ENCODE results near the gene TPRA1. TPM values are rescaled to one million over a fixed set of nuclear protein-coding genes. Genes with fewer than 3 reads are reported as not detected.

The TPRA1 gene
- total RNA-seq, 1 experiment from 2014 or later, result 20.0 TPM

- Mint-ChIP-seq H3K4me3 (no peak overlapping the region), H3K27ac (peak overlapping the region in 1 of 3 experiments; percentile 20; a peak in 1 of 7 replicates), H3K9me3 (no peaks in the 10 kb centered on the region), H3K4me1 (peaks cover 5 to 16% of the 10 kb centered on the region in 2 experiments; a peak in 3 of 4 replicates), H3K27me3 (ENCODE audit: low read depth) (peaks cover 13% of the 10 kb centered on the region), H3K36me3 (ENCODE audit: insufficient read depth in 1 of 3, low read depth in 3 of 3) (no peaks in the 10 kb centered on the region)
- Histone ChIP-seq H2BK15ac (ENCODE audit: low read depth, low read length) (no peak overlapping the region), H2BK120ac (ENCODE audit: low read depth, low read length, poor library complexity, severe bottlenecking) (no peak overlapping the region), H3K4ac (ENCODE audit: low read depth, low read length) (no peak overlapping the region), H3T11ph (ENCODE audit: low read length) (no peak overlapping the region), H3K23ac (ENCODE audit: insufficient read length, low read depth, low read length) (no peak overlapping the region), H2AK5ac (ENCODE audit: insufficient read length, low read length) (no peak overlapping the region), H3K79me1 (ENCODE audit: insufficient read depth, low read depth, low read length, poor library complexity, severe bottlenecking) (no peaks in the 10 kb centered on the region), H4K5ac (ENCODE audit: insufficient read length, low read depth, low read length) (no peak overlapping the region), H2AFZ (ENCODE audit: low read length) (no peak overlapping the region), H2BK5ac (ENCODE audit: insufficient read length, low read length) (no peak overlapping the region), H4K20me1 (ENCODE audit: control insufficient read depth, insufficient read depth, insufficient read length) (no peaks in the 10 kb centered on the region), H3K9ac (ENCODE audit: extremely low read depth, insufficient read length, low read length) (no peak overlapping the region), H3K27me3 (ENCODE audit: insufficient read depth, low read length) (no peaks in the 10 kb centered on the region), H2BK20ac (ENCODE audit: low read depth, low read length, poor library complexity, severe bottlenecking) (no peak overlapping the region), H3K14ac (ENCODE audit: insufficient read depth, low read length) (no peak overlapping the region), H3K79me2 (ENCODE audit: insufficient read depth, low read length) (no peaks in the 10 kb centered on the region), H3K27ac (ENCODE audit: insufficient read length, low read depth, low read length) (no peak overlapping the region), H4K91ac (ENCODE audit: insufficient read length, low read depth, low read length) (no peak overlapping the region), H2BK12ac (ENCODE audit: insufficient read length, low read depth, low read length) (no peak overlapping the region), H3K18ac (ENCODE audit: insufficient read length, low read depth, low read length) (no peak overlapping the region), H3K23me2 (ENCODE audit: insufficient read length, low read depth, low read length, poor library complexity, severe bottlenecking) (no peaks in the 10 kb centered on the region), H3K9me3 (ENCODE audit: control insufficient read depth, low read depth, low read length) (no peaks in the 10 kb centered on the region), H3K4me2 (ENCODE audit: insufficient read depth, insufficient read length, low read length) (no peak overlapping the region), H4K8ac (replicated peaks; ENCODE audit: insufficient read length, low read depth, low read length) (no peak overlapping the region), H3K4me1 (ENCODE audit: insufficient read depth, low read length) (no peaks in the 10 kb centered on the region), H3K56ac (ENCODE audit: insufficient read length, low read depth, low read length) (no peak overlapping the region)
- DNase-seq, result no peak
- TF ChIP-seq CTCF (conservative IDR thresholded peaks at IDR 0.05), result no peak
- WGBS (ENCODE audit: extremely low coverage, insufficient read length, low lambda C conversion rate), result no CpG with 5 or more reads among the region's 4 CpGs
Measured at GRCh38 chr3:127555108-127555507, 35.4 kb downstream of the TPRA1 start.

Data from H9 (cell line).